GM21528 (cell line): ENCODE data around the gene KRTAP4-16.
"Not testable (repeated sequence)": the region's sequence is repeated elsewhere in the genome, so short reads cannot be mapped to it uniquely, and the experiment has no call there.

Source experiments
- ATAC-seq: cut with Tn5 transposase; IDR thresholded peaks from one replicate; pipeline ENCODE4 v1.9.1; 2021; ENCODE audit warnings: mild to moderate bottlenecking, moderate library complexity; ENCODE audit not compliant: unreplicated experiment, low FRiP score

KRTAP4-16 gene

GRCh38 chr17:41082626-41083025, 19.4 kb downstream of the KRTAP4-16 start:
- no peak for ATAC-seq

DNA sequence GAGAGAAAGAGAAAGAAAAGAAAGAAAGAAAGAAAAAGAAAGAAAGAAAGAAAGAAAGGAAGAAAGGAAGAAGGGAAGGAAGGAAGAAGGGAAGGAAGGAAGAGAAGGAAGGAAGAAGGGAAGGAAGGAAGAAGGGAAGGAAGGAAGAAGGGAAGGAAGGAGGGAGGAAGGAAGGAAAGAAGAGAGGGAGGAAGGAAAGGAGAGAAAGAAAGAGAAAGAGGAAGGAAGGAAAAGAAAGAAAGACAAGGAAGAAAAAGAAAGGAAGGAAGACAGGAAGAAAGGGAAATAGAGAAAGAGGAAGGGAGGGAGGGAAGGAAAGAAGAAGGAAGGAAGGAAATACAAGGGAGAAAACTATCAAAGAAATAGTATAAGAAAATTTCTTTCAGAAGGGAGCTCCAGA, 25.2 kb downstream of the KRTAP4-16 start:
- no peak for ATAC-seq

DNA sequence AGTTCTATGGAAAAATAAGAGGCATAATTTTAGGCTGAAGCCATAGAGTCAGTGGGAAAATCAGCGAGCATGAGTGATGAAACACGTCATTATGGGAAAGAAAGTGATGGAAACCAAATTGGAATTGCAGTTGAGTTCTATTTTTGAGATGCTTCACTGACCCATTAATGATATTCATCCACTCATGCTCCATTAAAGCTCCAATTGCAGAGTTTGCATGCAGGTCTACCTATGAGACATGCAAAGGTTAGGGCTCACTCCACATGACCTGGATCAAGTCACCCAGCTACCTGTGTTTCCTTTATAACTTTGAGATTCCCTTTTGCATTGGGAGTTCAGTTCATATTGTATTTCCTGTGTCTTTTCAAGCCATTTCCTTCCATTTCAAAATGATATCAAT, 28.3 kb downstream of the KRTAP4-16 start:
- no peak for ATAC-seq

GRCh38 chr17:41071606-41072360, 30.2 kb downstream of the KRTAP4-16 start:
- no peak for ATAC-seq

DNA sequence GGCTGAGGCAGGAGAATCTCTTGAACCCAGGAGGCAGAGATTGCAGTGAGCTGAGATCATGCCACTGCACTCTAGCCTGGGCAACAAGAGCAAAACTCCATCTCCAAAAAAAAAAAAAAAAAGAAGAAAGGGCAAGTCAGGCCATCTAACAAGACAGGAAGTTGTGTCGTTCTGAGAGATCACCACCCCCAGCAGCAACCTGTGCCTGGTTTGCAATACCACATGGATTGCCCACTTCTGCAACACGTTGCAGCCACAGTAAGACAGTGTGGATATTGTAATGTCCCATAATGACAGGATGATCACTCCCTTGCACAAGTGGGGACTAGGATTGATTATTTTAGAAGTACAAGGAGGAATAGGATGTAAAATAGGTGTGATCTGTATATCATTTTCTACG, 33.0 kb downstream of the KRTAP4-16 start:
- no peak for ATAC-seq

GRCh38 chr17:41067281-41067680, 34.7 kb downstream of the KRTAP4-16 start:
- ATAC-seq: no peak

- no peak for ATAC-seq
These were observed 36.0 kb downstream of the KRTAP4-16 start, which contains the start of gene KRTAP2-4 for GRCh38 chr17:41065829-41066624. Gene KRTAP2-4 (minus strand): TSS chr17:41065879. CDS start chr17:41065845, 34 bp downstream.

- not testable (repeated sequence) for ATAC-seq
These were observed 36.9 kb downstream of the KRTAP4-16 start for GRCh38 chr17:41065016-41065689.

GRCh38 chr17:41064301-41064700, 37.7 kb downstream of the KRTAP4-16 start:
- ATAC-seq: no peak

DNA sequence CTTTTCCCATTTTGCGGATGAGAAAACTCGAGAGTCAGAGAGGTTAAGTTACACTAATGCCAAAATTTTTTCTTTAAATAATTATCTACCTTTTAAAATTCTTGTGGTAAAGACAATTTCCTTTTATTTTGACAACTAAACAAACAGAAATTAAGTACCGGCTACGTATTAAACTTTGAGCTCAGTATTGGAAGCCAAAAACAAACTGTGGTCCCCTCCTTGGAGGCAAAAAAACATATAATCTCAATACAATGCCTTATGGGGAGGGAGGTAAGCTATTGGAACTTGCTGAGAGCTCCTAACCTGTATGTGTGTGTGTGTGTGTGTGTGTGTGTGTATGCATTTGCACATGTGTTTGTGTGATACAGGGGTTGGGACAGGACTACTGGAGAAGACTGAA, 38.6 kb downstream of the KRTAP4-16 start:
- ATAC-seq: no peak

- no peak for ATAC-seq
These were observed 40.0 kb downstream of the KRTAP4-16 start for GRCh38 chr17:41061964-41062363.

GRCh38 chr17:41060052-41060604, 41.9 kb downstream of the KRTAP4-16 start, which contains the start of gene KRTAP2-3:
Gene KRTAP2-3 (minus strand): TSS chr17:41060114. CDS start chr17:41060050, 64 bp downstream.
- ATAC-seq: no peak

- ATAC-seq: not testable (repeated sequence)
These were observed 42.5 kb downstream of the KRTAP4-16 start for GRCh38 chr17:41059276-41060051.

GRCh38 chr17:41058741-41059140, 43.3 kb downstream of the KRTAP4-16 start:
- no peak for ATAC-seq

DNA sequence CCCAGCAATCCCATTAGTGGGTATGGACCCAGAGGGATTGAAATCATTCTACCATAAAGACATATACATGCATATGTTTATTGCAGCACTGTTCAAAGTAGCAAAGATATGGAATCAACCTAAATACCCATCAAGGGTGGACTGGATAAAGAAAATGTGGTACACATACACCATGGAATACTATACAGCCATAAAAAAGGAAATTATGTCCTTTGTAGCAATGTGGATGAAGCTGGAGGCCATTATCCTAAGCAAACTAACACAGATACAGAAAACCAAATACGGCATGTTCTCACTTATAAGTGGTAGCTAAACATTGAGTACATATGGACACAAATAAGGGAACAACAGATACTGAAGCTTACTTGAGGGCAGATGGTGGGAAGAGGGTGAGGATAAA, 44.5 kb downstream of the KRTAP4-16 start:
- no peak for ATAC-seq

DNA sequence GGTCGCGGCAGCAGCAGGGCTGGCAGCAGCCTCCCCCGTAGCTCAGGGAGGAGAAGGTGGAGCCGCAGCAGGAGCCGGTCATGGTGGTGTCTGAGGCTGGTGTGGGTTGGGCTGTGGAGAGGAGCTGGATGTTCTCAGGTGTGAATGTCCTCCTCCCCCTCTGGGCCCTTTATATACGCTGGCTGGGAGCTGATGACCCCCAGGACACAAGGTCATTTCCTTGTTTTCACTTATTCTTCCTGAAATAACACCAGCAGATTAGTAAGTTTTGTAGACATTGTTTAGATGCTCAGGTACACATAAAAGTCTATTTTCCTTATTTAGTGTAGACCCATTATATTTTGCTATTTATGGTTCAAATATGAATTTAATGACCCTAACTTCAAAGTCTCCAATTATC, 46.9 kb downstream of the KRTAP4-16 start, which contains the start of gene KRTAP2-2:
Gene KRTAP2-2, minus strand, starts transcription at position 101 of the 400 bp plus-strand sequence. Its CDS starts 19 bp downstream, at position 82.
- ATAC-seq: not testable (repeated sequence)

DNA sequence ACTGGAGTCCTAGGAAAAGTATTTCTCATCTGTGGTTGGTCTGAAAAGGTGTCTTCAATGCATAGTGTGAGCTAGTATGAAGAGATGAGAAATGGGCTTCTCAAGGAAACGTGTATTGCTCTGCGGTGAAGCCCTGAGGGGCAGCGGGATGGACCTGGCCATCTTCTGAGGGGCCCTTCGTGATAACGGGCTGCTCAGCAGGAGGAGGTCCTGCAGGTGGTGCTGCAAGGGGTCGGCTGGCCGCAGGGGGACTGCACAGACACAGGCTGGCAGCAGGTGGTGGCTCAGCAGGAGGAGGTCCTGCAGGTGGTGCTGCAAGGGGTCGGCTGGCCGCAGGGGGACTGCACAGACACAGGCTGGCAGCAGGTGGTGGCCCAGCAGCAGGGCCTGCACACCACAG, 47.5 kb downstream of the KRTAP4-16 start:
- not testable (repeated sequence) for ATAC-seq

DNA sequence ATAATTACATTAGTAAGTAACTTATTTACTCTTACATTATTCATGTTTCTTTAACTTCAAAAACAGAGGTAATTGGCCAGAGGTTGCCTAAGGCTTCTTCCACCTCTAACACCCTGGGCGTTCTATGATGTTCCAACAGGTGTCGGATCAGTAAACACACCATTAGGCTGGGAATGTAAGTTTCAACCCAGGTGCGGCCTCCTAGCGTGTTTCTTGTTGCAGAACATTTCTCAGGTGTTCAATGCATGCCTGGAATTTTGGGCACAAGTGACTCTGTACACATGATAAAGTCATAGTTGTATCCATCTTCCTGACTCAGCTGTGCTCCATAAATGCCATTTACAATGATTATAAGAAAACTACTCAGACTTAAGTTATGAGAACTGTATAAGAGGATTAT, 48.0 kb downstream of the KRTAP4-16 start:
- ATAC-seq: no peak

- ATAC-seq: no peak
These were observed 49.4 kb downstream of the KRTAP4-16 start for GRCh38 chr17:41052566-41052965.
